K562 (cell line): ENCODE results near the gene SEZ6. TPM values are rescaled to one million over a fixed set of nuclear protein-coding genes. Genes with fewer than 3 reads are reported as not detected.

Source experiments
- ATAC-seq: fragments of 200-7000 bp; cut with Tn5 transposase; 3 replicates; pipeline ENCODE4 v1.9.1; 2020; ENCODE audit warnings: moderate library complexity
- BruUV-seq: library from RNA; stranded (reverse); fragments of 400-500 nt; replicated peaks from 2 replicates; lab custom pipeline; 2021; lab: Mats Ljungman, UMichigan
- CTCF ChIA-PET: fragments of 300-600 bp; formaldehyde crosslinking; extraction: SDS; loops from one replicate; lab custom pipeline; 2021; ENCODE audit warnings: low intra/inter-chr PET ratio; lab: Yijun Ruan, JAX
- POLR2A ChIA-PET: fragments of 300-600, 350-650 bp; sonication (Branson Sonifier 250); formaldehyde crosslinking; extraction: SDS; loops from one replicate; lab custom pipeline; 2021; ENCODE audit warnings: antibody characterized with exemption, inconsistent platforms; lab: Yijun Ruan, JAX
- DNase-seq, 4 experiments: peaks; one replicate each; pipeline versions ENCODE4 v3.0.0 to v3.0.0-alpha.2; 2011 to 2018; ENCODE audit warnings: low spot score in 3 of 4, mixed read lengths in 3 of 4; ENCODE audit errors: extremely low read depth in 1 of 4
- FAIRE-seq: peaks from 2 replicates; lab custom pipeline; 2011; peaks lifted over from hg19 to GRCh38; lab: Jason Lieb, UNC
- H2AFZ ChIP-seq: 2 replicates; pipeline ENCODE4 v1.6.0; 2011; ENCODE audit warnings: low read depth, low read length, control low read depth, inconsistent platforms
- H3K27ac ChIP-seq: fragments of 200-600 bp; 3 replicates; pipeline ENCODE4 v1.8.0; 2011; ENCODE audit warnings: low read depth, mild to moderate bottlenecking, control low read depth, inconsistent platforms, low read length, moderate library complexity, mixed read lengths; ENCODE audit errors: extremely low read depth
- H3K27me3 ChIP-seq, 2 experiments: fragments of 300-600 bp in 1 of 2; 2 replicates in 1 of 2; 3 replicates in 1 of 2; pipeline versions ENCODE4 v1.6.0 to v1.8.0; 2011; ENCODE audit warnings: inconsistent platforms in 2 of 2, low read length in 2 of 2, mild to moderate bottlenecking in 1 of 2, mixed read lengths in 1 of 2, moderate library complexity in 1 of 2; ENCODE audit not compliant: control insufficient read depth in 2 of 2, insufficient read depth in 2 of 2
- H3K36me3 ChIP-seq: fragments of 300-600 bp; 3 replicates; pipeline ENCODE4 v1.8.0; 2011; ENCODE audit warnings: mild to moderate bottlenecking, low read length, inconsistent platforms; ENCODE audit not compliant: control insufficient read depth, insufficient read depth
- H3K4me1 ChIP-seq, 2 experiments: fragments of 200-600 bp in 1 of 2; replicated peaks in 1 of 2; 2 replicates in 1 of 2; 3 replicates in 1 of 2; pipeline versions ENCODE4 v1.5.1 to v1.8.0; 2011; ENCODE audit warnings: inconsistent platforms in 2 of 2, low read length in 2 of 2, mild to moderate bottlenecking in 1 of 2, mixed read lengths in 1 of 2, moderate library complexity in 1 of 2; ENCODE audit not compliant: control insufficient read depth in 2 of 2, insufficient read depth in 2 of 2
- H3K4me2 ChIP-seq: 2 replicates; pipeline ENCODE4 v1.6.1; 2011; ENCODE audit warnings: low read length, control low read depth, inconsistent platforms, mixed read lengths; ENCODE audit not compliant: insufficient read depth
- H3K4me3 ChIP-seq: fragments of 200-600 bp; sonication (generic), shearing (Covaris generic); 2 replicates; pipeline ENCODE4 v1.5.1; 2016; ENCODE audit warnings: control low read depth, inconsistent platforms
- H3K79me2 ChIP-seq: fragments of 200-600 bp; 3 replicates; pipeline ENCODE4 v1.8.0; 2011; ENCODE audit warnings: low read length, inconsistent platforms; ENCODE audit not compliant: control insufficient read depth, insufficient read depth
- H3K9ac ChIP-seq, 2 experiments: 2 replicates each; pipeline versions ENCODE4 v1.6.0 to v1.6.1; 2011; ENCODE audit warnings: low read depth in 2 of 2, low read length in 2 of 2, control low read depth in 1 of 2, inconsistent platforms in 1 of 2, mild to moderate bottlenecking in 1 of 2, mixed read lengths in 1 of 2; ENCODE audit not compliant: insufficient read depth in 1 of 2
- H3K9me1 ChIP-seq: one replicate; pipeline ENCODE4 v1.6.0; 2011; ENCODE audit warnings: inconsistent platforms, mild to moderate bottlenecking, low read length, moderate library complexity; ENCODE audit not compliant: control insufficient read depth, insufficient read depth
- H3K9me3 ChIP-seq: replicated peaks from 2 replicates; pipeline ENCODE4 v1.5.1; 2011; ENCODE audit warnings: low read depth, low read length, inconsistent platforms; ENCODE audit not compliant: control insufficient read depth, insufficient read depth
- H4K20me1 ChIP-seq: replicated peaks from 2 replicates; pipeline ENCODE4 v1.6.1; 2011; ENCODE audit warnings: low read length, inconsistent platforms, mixed read lengths; ENCODE audit not compliant: control insufficient read depth, insufficient read depth
- CCNT2 ChIP-seq: IDR thresholded peaks from 2 replicates; pipeline ENCODE4 v1.6.1; 2011; ENCODE audit warnings: borderline replicate concordance, low read depth, mild to moderate bottlenecking, moderate library complexity, mixed read lengths, low read length; ENCODE audit not compliant: insufficient read length; ENCODE audit errors: extremely low read depth
- NR2C1 ChIP-seq, 2 experiments: fragments of 450-650 bp; IDR thresholded peaks; 2 replicates each; pipeline ENCODE4 v1.6.1; 2017; ENCODE audit warnings: mild to moderate bottlenecking in 2 of 2, antibody characterized with exemption in 1 of 2, inconsistent platforms in 1 of 2, missing compliant biosample characterization in 1 of 2, missing genetic modification characterization in 1 of 2
- RFX1 ChIP-seq: fragments of 450-650 bp; IDR thresholded peaks from 2 replicates; pipeline ENCODE4 v1.6.1; 2016; ENCODE audit warnings: mild to moderate bottlenecking, moderate library complexity
- ZNF133 ChIP-seq: fragments of 250-450 bp; sonication (Bioruptor Pico); IDR thresholded peaks from 2 replicates; pipeline ENCODE4 v1.4.0; 2020; ENCODE audit warnings: mild to moderate bottlenecking
- WGBS: fragments of 100-300 bp; shearing (Covaris generic); methylation state at CpG from one replicate; pipeline ENCODE4 v1.1.6; 2016; ENCODE audit warnings: low coverage, mixed read lengths; ENCODE audit not compliant: insufficient coverage; ENCODE audit errors: missing lambda C conversion rate; 5-methylcytosine and 5-hydroxymethylcytosine counted together
- in situ Hi-C: fragments of 300-500 bp; cut with MboI; formaldehyde crosslinking; loops from 4 replicates; pipeline ENCODE4 v1.15.0; 2018; ENCODE audit warnings: inconsistent platforms, mixed read lengths
- intact Hi-C: fragments of 100-400 bp; cut with micrococcal nuclease; formaldehyde crosslinking; loops from 2 replicates; pipeline ENCODE4 v1.14.2; 2022
- polyA plus RNA-seq, 8 experiments: library from polyadenylated mRNA; depleted of rRNA in 4 of 8; stranded (reverse) in 5 of 8; unstranded in 3 of 8; fragments of >200 nt; fragmentation: Nextera tagmentation in 2 of 8; fragmentation: Illumina TruSeq in 1 of 8; extraction: Ambion mirVana in 2 of 8; extraction: Trizol in 1 of 8; gene quantifications; 2 replicates each; pipeline versions ENCODE4 v1.2.1 to v1.2.3, GENCODE V29; 2011 to 2014; ENCODE audit warnings: inconsistent platforms in 1 of 8, missing spikeins in 1 of 8
- total RNA-seq, 7 experiments: library from RNA; depleted of rRNA in 6 of 7; stranded (reverse); fragments of >200 nt in 6 of 7; fragmentation: Illumina TruSeq in 2 of 7; extraction: Trizol in 2 of 7; gene quantifications; 2 replicates each; pipeline versions ENCODE4 v1.2.1 to v1.2.3, GENCODE V29; 2011 to 2021; ENCODE audit warnings: low replicate concordance in 1 of 7

SEZ6 gene
- total and polyA plus RNA-seq, 9 of the 15 experiments (the other 6 are each of a cell fraction or from before 2014, with no cell fraction given) = not detected

GRCh38 chr17:28967221-28968135 lies 38.4 kb downstream of the SEZ6 start:
- Histone ChIP-seq H3K4me2 (no peak overlapping the region), H3K36me3 (no peaks in the 10 kb centered on the region), H4K20me1 (peaks cover 17% of the 10 kb centered on the region), H3K4me3 (no peak overlapping the region), H3K9ac (no peak overlapping the region), H3K9me1 (no peaks in the 10 kb centered on the region), H3K79me2 (no peaks in the 10 kb centered on the region), H3K27ac (no peak overlapping the region), H3K27me3 (peaks cover 27 to 56% of the 10 kb centered on the region in 2 experiments; a peak in 4 of 5 replicates), H3K9me3 (no peaks in the 10 kb centered on the region), H2AFZ (no peak overlapping the region), H3K4me1 (peaks cover 0 to 3% of the 10 kb centered on the region in 2 experiments; a peak in 1 of 5 replicates)
- intact Hi-C loops = no loop called here
- TF ChIP-seq CCNT2 (no peak), ZNF133 (CRISPR knock-in tag) (no peak), NR2C1 (IDR thresholded peaks at IDR 0.05) (peak; percentile 19; the same call in 1 of the 2 replicates), NR2C1 (tag; IDR thresholded peaks at IDR 0.05) (no peak), RFX1 (peak; percentile 89)
- CTCF ChIA-PET = interaction anchor here (1.8 kb wide), 1 partner anchor 144 kb away, joined by 5 read pairs; no protein-coding TSS in a partner anchor
- FAIRE-seq (no peak), ATAC-seq (no peak), DNase-seq (no peak)
- POLR2A ChIA-PET = interaction anchor here (0.6 to 1.9 kb wide), 7 partner anchors 11 to 148 kb away, joined by 3 to 5 read pairs (median 4); partner anchors contain the start of gene PHF12
- 4% methylated on average over 7 of the region's 7 CpGs for WGBS
- BruUV-seq = no TSS peak
- in situ Hi-C loops = loop anchor here (5.0 kb wide), 1 partner anchor 140 kb away; no protein-coding TSS in a partner anchor
